ENCODE results near the gene WDR36. TPM values are rescaled to one million over a fixed set of nuclear protein-coding genes. Genes with fewer than 3 reads are reported as not detected.

The WDR36 gene
- total RNA-seq, 1 donor = 33.1 TPM

- Histone ChIP-seq H3K27me3 (ENCODE audit: insufficient read depth, low read length) (no peaks in the 10 kb centered on the region), H3K4me3 (ENCODE audit: low read length) (no peak overlapping the region), H3K4me1 (ENCODE audit: insufficient read depth, low read length) (no peaks in the 10 kb centered on the region), H3K9me3 (ENCODE audit: low read depth, low read length) (no peaks in the 10 kb centered on the region)
Measured at GRCh38 chr5:111170279-111170678, 78.1 kb downstream of the WDR36 start.

- no peaks in the 10 kb centered on the region for H3K4me1 ChIP-seq (ENCODE audit: insufficient read depth, low read length)
- H3K9me3 ChIP-seq (ENCODE audit: low read depth, low read length) = no peaks in the 10 kb centered on the region
- H3K27me3 ChIP-seq (ENCODE audit: insufficient read depth, low read length) = no peaks in the 10 kb centered on the region
- H3K4me3 ChIP-seq (ENCODE audit: low read length) = no peak overlapping the region
Measured at GRCh38 chr5:111172504-111172903, 80.4 kb downstream of the WDR36 start.

GRCh38 chr5:111173476-111173875 lies 81.3 kb downstream of the WDR36 start:
- Histone ChIP-seq H3K27me3 (ENCODE audit: insufficient read depth, low read length) (no peaks in the 10 kb centered on the region), H3K4me3 (ENCODE audit: low read length) (no peak overlapping the region), H3K9me3 (ENCODE audit: low read depth, low read length) (no peaks in the 10 kb centered on the region), H3K4me1 (ENCODE audit: insufficient read depth, low read length) (no peaks in the 10 kb centered on the region)

Other genes with a start within 250 kb of the WDR36 start
- 0.21 TPM for gene TSLP, start 20.6 kb upstream of the WDR36 start, total RNA-seq
- 89.3 TPM for gene CAMK4, start 132.0 kb downstream of the WDR36 start, total RNA-seq

Data from mononuclear cell (primary cell).